DMS79 (cell line): ENCODE measurements around the gene LMTK3.
"Not testable (repeated sequence)": the region's sequence is repeated elsewhere in the genome, so short reads cannot be mapped to it uniquely, and the experiment has no call there.

ENCODE experiments used
- DNase-seq: peaks from one replicate; lab custom pipeline; 2025; lab: John Stamatoyannopoulos, UW

The LMTK3 gene

GRCh38 chr19:48488478-48488877 is 23.2 kb downstream of the LMTK3 start:
- not testable (repeated sequence) for DNase-seq

GRCh38 chr19:48487948-48488347 is 23.7 kb downstream of the LMTK3 start:
- no peak for DNase-seq

- DNase-seq: no peak
Measured at GRCh38 chr19:48487544-48487943, 24.1 kb downstream of the LMTK3 start.

GRCh38 chr19:48486706-48487105 is 24.9 kb downstream of the LMTK3 start:
- not testable (repeated sequence) for DNase-seq

- no peak for DNase-seq
Measured at GRCh38 chr19:48484931-48485612, 26.6 kb downstream of the LMTK3 start.

GRCh38 chr19:48484247-48484893 is 27.3 kb downstream of the LMTK3 start:
- DNase-seq: no peak

GRCh38 chr19:48483301-48483700 is 28.3 kb downstream of the LMTK3 start:
- DNase-seq: no peak

- no peak for DNase-seq
Measured at GRCh38 chr19:48481846-48482639, 29.6 kb downstream of the LMTK3 start.

GRCh38 chr19:48480558-48481500 is 30.8 kb downstream of the LMTK3 start:
- no peak for DNase-seq

GRCh38 chr19:48480183-48480557 is 31.5 kb downstream of the LMTK3 start:
- DNase-seq: no peak

GRCh38 chr19:48479686-48480085 is 31.9 kb downstream of the LMTK3 start:
- DNase-seq: no peak

- DNase-seq: no peak
Measured at GRCh38 chr19:48478339-48479256, 33.0 kb downstream of the LMTK3 start.

- DNase-seq: no peak
Measured at GRCh38 chr19:48477698-48478338, 33.8 kb downstream of the LMTK3 start.

GRCh38 chr19:48477067-48477685 is 34.5 kb downstream of the LMTK3 start:
- DNase-seq: no peak

- no peak for DNase-seq
Measured at GRCh38 chr19:48476176-48476575, 35.5 kb downstream of the LMTK3 start.

GRCh38 chr19:48475369-48476068 is 36.1 kb downstream of the LMTK3 start:
- DNase-seq: no peak

GRCh38 chr19:48474084-48474592 is 37.5 kb downstream of the LMTK3 start:
- no peak for DNase-seq

- no peak for DNase-seq
Measured at GRCh38 chr19:48473161-48473966, 38.3 kb downstream of the LMTK3 start.
